ENCODE measurements around the gene KCNF1. TPM values are rescaled to one million over a fixed set of nuclear protein-coding genes. Genes with fewer than 3 reads are reported as not detected.

The KCNF1 gene
- total and polyA plus RNA-seq, 2 donors from 2014 or later: 0.63 to 0.67 TPM

- H3K4me1 ChIP-seq (ENCODE audit: control insufficient read depth in 2 of 3, insufficient read depth in 2 of 3, low read depth in 1 of 3, low read length in 3 of 3): no peaks in the 10 kb centered on the region
- H3K9ac ChIP-seq (ENCODE audit: low read length in 3 of 3): no peak overlapping the region
- TF ChIP-seq, protein P1, sequence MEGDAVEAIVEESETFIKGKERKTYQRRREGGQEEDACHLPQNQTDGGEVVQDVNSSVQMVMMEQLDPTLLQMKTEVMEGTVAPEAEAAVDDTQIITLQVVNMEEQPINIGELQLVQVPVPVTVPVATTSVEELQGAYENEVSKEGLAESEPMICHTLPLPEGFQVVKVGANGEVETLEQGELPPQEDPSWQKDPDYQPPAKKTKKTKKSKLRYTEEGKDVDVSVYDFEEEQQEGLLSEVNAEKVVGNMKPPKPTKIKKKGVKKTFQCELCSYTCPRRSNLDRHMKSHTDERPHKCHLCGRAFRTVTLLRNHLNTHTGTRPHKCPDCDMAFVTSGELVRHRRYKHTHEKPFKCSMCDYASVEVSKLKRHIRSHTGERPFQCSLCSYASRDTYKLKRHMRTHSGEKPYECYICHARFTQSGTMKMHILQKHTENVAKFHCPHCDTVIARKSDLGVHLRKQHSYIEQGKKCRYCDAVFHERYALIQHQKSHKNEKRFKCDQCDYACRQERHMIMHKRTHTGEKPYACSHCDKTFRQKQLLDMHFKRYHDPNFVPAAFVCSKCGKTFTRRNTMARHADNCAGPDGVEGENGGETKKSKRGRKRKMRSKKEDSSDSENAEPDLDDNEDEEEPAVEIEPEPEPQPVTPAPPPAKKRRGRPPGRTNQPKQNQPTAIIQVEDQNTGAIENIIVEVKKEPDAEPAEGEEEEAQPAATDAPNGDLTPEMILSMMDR (IDR thresholded peaks at IDR 0.05; ENCODE audit: borderline replicate concordance, extremely low read depth, insufficient read depth): no peak
- no peaks in the 10 kb centered on the region for H3K9me3 ChIP-seq (ENCODE audit: control insufficient read depth in 2 of 3, insufficient read depth in 1 of 3, low read length in 3 of 3)
- H3K36me3 ChIP-seq (ENCODE audit: control insufficient read depth in 2 of 3, insufficient read depth in 3 of 3, low read length in 3 of 3): no peaks in the 10 kb centered on the region
- no peak overlapping the region for H3K27ac ChIP-seq (ENCODE audit: low read depth in 2 of 2, low read length in 2 of 2)
- FAIRE-seq: no peak
- no peaks in the 10 kb centered on the region for H3K27me3 ChIP-seq (ENCODE audit: control insufficient read depth, insufficient read depth, low read length)
- intact Hi-C loops (cut with DNase I): no loop called here
- peak in 1 of 5 donors; percentile 15 for DNase-seq
- H3K4me3 ChIP-seq (ENCODE audit: low read length in 3 of 3): no peak overlapping the region
These were observed 11.3 kb downstream of the KCNF1 start for GRCh38 chr2:10923008-10923375.

DNA sequence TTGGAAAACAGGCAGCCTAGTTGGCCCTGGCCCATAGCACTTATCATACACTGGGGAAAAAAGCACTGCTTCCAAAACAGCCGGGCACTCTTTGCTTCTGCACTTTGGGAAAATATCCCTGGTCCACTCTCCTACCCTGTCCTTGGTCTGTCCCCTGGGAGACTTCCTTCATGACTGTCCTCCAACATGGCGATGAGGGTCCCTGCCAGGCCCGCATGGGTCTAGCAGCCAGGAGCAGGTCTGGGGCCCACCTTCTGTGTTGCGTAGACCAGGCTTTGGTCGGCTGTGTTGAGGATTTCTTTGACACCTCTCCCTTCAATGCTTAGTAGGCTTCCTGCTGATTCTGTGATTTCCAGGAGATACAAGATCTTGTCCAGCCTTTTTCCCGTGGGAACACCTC is 12.2 kb downstream of the KCNF1 start:
- no peak overlapping the region for H3K27ac ChIP-seq (ENCODE audit: low read depth in 2 of 2, low read length in 2 of 2)
- no peaks in the 10 kb centered on the region for H3K27me3 ChIP-seq (ENCODE audit: control insufficient read depth, insufficient read depth, low read length)
- TF ChIP-seq, protein P1 (IDR thresholded peaks at IDR 0.05; ENCODE audit: borderline replicate concordance, extremely low read depth, insufficient read depth): no peak
- no peaks in the 10 kb centered on the region for H3K9me3 ChIP-seq (ENCODE audit: control insufficient read depth in 2 of 3, insufficient read depth in 1 of 3, low read length in 3 of 3)
- no peak overlapping the region for H3K9ac ChIP-seq (ENCODE audit: low read length in 3 of 3)
- no peaks in the 10 kb centered on the region for H3K36me3 ChIP-seq (ENCODE audit: control insufficient read depth in 2 of 3, insufficient read depth in 3 of 3, low read length in 3 of 3)
- no peak for FAIRE-seq
- DNase-seq: no peak
- intact Hi-C loops (cut with DNase I): no loop called here
- no peaks in the 10 kb centered on the region for H3K4me1 ChIP-seq (ENCODE audit: control insufficient read depth in 2 of 3, insufficient read depth in 2 of 3, low read depth in 1 of 3, low read length in 3 of 3)
- no peak overlapping the region for H3K4me3 ChIP-seq (ENCODE audit: low read length in 3 of 3)

DNA sequence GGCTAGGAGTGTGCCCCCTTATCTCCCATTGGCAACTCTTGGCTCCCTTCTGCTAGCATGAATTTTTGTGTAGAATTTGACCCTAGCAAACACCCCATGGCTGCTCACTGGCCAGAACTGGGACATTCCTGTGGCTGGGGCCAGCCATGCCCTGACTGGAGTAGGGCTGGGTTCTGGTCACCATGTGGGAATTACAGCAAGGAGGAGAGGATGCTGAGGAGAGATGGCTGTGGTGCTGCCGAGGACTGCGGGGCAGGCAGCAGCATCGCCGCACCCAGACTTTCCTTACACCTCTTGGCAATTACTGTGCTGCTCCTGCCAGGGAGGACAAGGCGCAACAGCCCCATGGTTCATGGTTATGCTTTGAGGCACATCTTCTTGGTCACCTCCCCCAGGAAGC is 12.7 kb downstream of the KCNF1 start:
- FAIRE-seq (no peak), DNase-seq (no peak)
- Histone ChIP-seq H3K9me3 (ENCODE audit: control insufficient read depth in 2 of 3, insufficient read depth in 1 of 3, low read length in 3 of 3) (no peaks in the 10 kb centered on the region), H3K27me3 (ENCODE audit: control insufficient read depth, insufficient read depth, low read length) (no peaks in the 10 kb centered on the region), H3K36me3 (ENCODE audit: control insufficient read depth in 2 of 3, insufficient read depth in 3 of 3, low read length in 3 of 3) (no peaks in the 10 kb centered on the region), H3K4me1 (ENCODE audit: control insufficient read depth in 2 of 3, insufficient read depth in 2 of 3, low read depth in 1 of 3, low read length in 3 of 3) (no peaks in the 10 kb centered on the region), H3K27ac (ENCODE audit: low read depth in 2 of 2, low read length in 2 of 2) (no peak overlapping the region), H3K9ac (ENCODE audit: low read length in 3 of 3) (no peak overlapping the region), H3K4me3 (ENCODE audit: low read length in 3 of 3) (no peak overlapping the region)
- TF ChIP-seq, protein P1 (IDR thresholded peaks at IDR 0.05; ENCODE audit: borderline replicate concordance, extremely low read depth, insufficient read depth): no peak
- intact Hi-C loops (cut with DNase I): no loop called here

DNA sequence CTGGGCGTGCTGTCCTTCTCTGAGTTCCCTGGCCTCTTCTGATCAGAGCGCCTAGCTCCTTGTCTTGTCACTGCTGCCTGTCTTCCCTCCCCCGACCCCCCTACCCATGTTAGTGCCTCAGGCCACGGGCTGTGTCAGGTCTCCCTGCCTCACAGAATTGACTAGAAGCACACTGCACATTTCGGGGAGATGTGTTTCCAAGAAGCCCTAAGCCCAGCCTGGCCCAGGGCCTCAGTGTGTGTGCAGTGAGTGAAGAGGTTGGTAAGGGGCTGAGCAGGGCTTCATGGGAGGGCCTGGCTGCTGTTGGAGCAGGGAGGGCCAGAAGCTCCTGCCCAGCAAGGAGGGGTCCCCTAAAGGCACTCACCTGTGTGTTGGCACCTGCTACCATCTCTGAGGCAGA is 13.1 kb downstream of the KCNF1 start:
- H3K27ac ChIP-seq (ENCODE audit: low read depth in 2 of 2, low read length in 2 of 2): no peak overlapping the region
- no peak for FAIRE-seq
- H3K9me3 ChIP-seq (ENCODE audit: control insufficient read depth in 2 of 3, insufficient read depth in 1 of 3, low read length in 3 of 3): no peaks in the 10 kb centered on the region

More for the DNA sequence above, 13.1 kb downstream of the KCNF1 start:
- H3K36me3 ChIP-seq (ENCODE audit: control insufficient read depth in 2 of 3, insufficient read depth in 3 of 3, low read length in 3 of 3): no peaks in the 10 kb centered on the region
- DNase-seq: peak in 1 of 5 donors; percentile 40
- no peaks in the 10 kb centered on the region for H3K27me3 ChIP-seq (ENCODE audit: control insufficient read depth, insufficient read depth, low read length)
- no peak overlapping the region for H3K9ac ChIP-seq (ENCODE audit: low read length in 3 of 3)
- intact Hi-C loops (cut with DNase I): no loop called here
- H3K4me3 ChIP-seq (ENCODE audit: low read length in 3 of 3): no peak overlapping the region
- TF ChIP-seq, protein P1 (IDR thresholded peaks at IDR 0.05; ENCODE audit: borderline replicate concordance, extremely low read depth, insufficient read depth): no peak
- no peaks in the 10 kb centered on the region for H3K4me1 ChIP-seq (ENCODE audit: control insufficient read depth in 2 of 3, insufficient read depth in 2 of 3, low read depth in 1 of 3, low read length in 3 of 3)

Measured in kidney (tissue), 14 donors.